ENCODE data around the gene ZBTB7A. TPM values are rescaled to one million over a fixed set of nuclear protein-coding genes. Genes with fewer than 3 reads are reported as not detected.

Gene ZBTB7A
- total and polyA plus RNA-seq, 11 donors, result 14.6 to 65.0 (median 28.6) TPM

GRCh38 chr19:4077800-4078684 lies 11.3 kb upstream of the ZBTB7A start:
- H3K4me3 ChIP-seq, result peak overlapping the region in 11 of 12 donors; percentile 40 to 77 (median 61)
- whole genome bisulfite sequencing, 4 donors, result 18 to 34% (median 23%) methylated on average over 12 to 33 of the region's 33 CpGs
- TF ChIP-seq POLR2A (IDR thresholded peaks at IDR 0.05) (peak in 1 of 2 donors; percentile 34), CTCF (IDR thresholded peaks at IDR 0.05) (no peak)
- DNase-seq (peak; percentile 84 to 89 (median 87)), ATAC-seq (peak; percentile 71 to 92 (median 80))
- H3K27me3 ChIP-seq, result no peaks in the 10 kb centered on the region
- no peaks in the 10 kb centered on the region for H3K36me3 ChIP-seq
- peak overlapping the region; percentile 80 to 96 (median 88) for H3K27ac ChIP-seq
- intact Hi-C loops (cut with DNase I), result loop anchor here in 2 of 10 donors (5.0 to 10.0 kb wide), 2 partner anchors 44 to 47 kb away; partner anchors contain the start of gene MAP2K2 (in 2 of the 2)
- H3K4me1 ChIP-seq, result peaks cover 0 to 44% (median 14%) of the 10 kb centered on the region in 12 donors
- H3K9me3 ChIP-seq, result no peaks in the 10 kb centered on the region

DNA sequence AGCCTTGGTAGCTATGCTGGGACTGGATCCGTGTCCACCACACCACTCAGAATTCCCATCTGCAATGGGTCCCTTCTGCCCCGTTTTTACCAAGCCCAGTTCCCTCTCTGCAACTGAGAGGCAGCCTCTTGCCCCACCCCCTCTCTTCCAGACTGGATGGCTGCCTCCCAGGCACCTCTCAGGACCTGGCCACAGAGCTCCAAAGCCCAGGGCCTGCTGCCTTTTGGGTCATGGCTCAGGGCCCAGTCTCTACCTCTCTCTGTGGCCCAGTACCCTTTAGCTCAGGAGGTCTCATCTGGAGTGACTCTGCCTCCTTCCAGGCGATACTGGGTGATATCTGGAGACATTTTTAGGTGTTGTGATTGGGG lies 10.3 kb upstream of the ZBTB7A start:
- intact Hi-C loops (cut with DNase I), result loop anchor here in 2 of 10 donors (5.0 to 10.0 kb wide), 2 partner anchors 45 to 48 kb away; partner anchors contain the start of gene MAP2K2 (in 2 of the 2)
- ATAC-seq (peak in 2 of 4 donors; percentile 25 to 28), DNase-seq (peak in 2 of 5 donors; percentile 33 to 54)
- H3K27me3 ChIP-seq, result no peaks in the 10 kb centered on the region
- peak overlapping the region in 10 of 12 donors; percentile 81 to 96 (median 90) for H3K27ac ChIP-seq
- H3K36me3 ChIP-seq, result no peaks in the 10 kb centered on the region
- no peaks in the 10 kb centered on the region for H3K9me3 ChIP-seq
- peaks cover 0 to 44% (median 14%) of the 10 kb centered on the region in 12 donors for H3K4me1 ChIP-seq
- 61 to 76% (median 75%) methylated on average over 2 to 3 of the region's 3 CpGs for WGBS, 4 donors
- H3K4me3 ChIP-seq, result no peak overlapping the region
- TF ChIP-seq CTCF (IDR thresholded peaks at IDR 0.05) (no peak), POLR2A (IDR thresholded peaks at IDR 0.05) (no peak)

DNA sequence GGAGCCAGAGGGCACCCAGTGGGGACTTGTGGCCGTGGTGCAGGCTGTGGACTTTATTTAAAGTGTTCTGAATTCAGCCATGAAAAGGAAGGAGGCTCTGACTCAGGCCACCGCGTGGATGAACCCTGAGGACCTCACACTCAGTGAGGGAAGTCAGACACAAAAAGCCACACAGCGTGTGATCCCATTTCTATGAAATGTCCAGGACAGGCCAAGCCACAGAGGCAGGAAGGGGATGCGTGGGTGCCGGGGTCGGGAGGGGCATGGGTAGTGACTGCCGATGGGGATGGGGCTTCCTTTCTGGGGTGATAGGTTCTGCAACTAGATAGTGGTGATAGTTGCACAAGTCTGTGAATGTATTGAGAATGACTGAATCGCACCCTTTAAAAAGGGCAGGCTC lies 8.7 kb upstream of the ZBTB7A start:
- Histone ChIP-seq H3K27me3 (no peaks in the 10 kb centered on the region), H3K36me3 (no peaks in the 10 kb centered on the region), H3K4me1 (peaks cover 0 to 44% (median 14%) of the 10 kb centered on the region in 12 donors), H3K9me3 (no peaks in the 10 kb centered on the region), H3K4me3 (no peak overlapping the region), H3K27ac (peak overlapping the region in 1 of 12 donors; percentile 67)
- intact Hi-C loops (cut with DNase I), result loop anchor here in 2 of 10 donors (5.0 to 10.0 kb wide), 2 partner anchors 47 to 49 kb away; partner anchors contain the start of gene MAP2K2 (in 2 of the 2)
- no peak for ATAC-seq
- no peak for DNase-seq
- WGBS, 4 donors, result 55 to 63% (median 59%) methylated on average over 6 to 9 of the region's 9 CpGs
- no peak for TF ChIP-seq POLR2A (IDR thresholded peaks at IDR 0.05)
- TF ChIP-seq CTCF (IDR thresholded peaks at IDR 0.05), result no peak

DNA sequence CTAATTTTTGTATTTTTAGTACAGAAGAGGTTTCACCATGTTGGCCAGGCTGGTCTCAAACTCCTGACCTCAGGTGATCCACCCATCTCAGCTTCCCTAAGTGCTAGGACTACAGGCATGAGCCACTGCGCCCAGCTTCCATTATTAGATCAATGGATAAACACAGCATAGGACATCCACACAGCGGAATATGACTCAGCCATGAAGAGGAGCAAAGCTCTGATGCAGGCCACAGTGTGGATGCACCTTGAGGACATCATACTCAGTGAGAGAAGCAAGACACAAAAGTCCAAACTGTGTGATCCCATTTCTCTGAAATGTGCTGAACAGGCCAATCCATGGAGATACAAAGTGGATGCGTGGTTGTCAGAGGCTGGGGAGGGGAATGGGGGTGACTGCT lies 4.9 kb upstream of the ZBTB7A start:
- DNase-seq (no peak), ATAC-seq (no peak)
- no peaks in the 10 kb centered on the region for H3K36me3 ChIP-seq
- no peak overlapping the region for H3K4me3 ChIP-seq
- TF ChIP-seq POLR2A (IDR thresholded peaks at IDR 0.05) (no peak), CTCF (IDR thresholded peaks at IDR 0.05) (no peak)
- peaks cover 0 to 36% (median 7%) of the 10 kb centered on the region in 12 donors for H3K4me1 ChIP-seq
- intact Hi-C loops (cut with DNase I), result loop anchor here in 1 of 10 donors (10.0 kb wide), 1 partner anchor 53 kb away; the partner anchor contains the start of gene MAP2K2
- no peaks in the 10 kb centered on the region for H3K9me3 ChIP-seq
- 89 to 100% (median 96%) methylated on average over 3 of the region's 3 CpGs for WGBS, 4 donors
- no peaks in the 10 kb centered on the region for H3K27me3 ChIP-seq
- H3K27ac ChIP-seq, result no peak overlapping the region
